Omental fat pad (tissue), 4 donors: Measurements from ENCODE around the gene CNOT3. TPM values are rescaled to one million over a fixed set of nuclear protein-coding genes. Genes with fewer than 3 reads are reported as not detected.

ENCODE experiments used
- ATAC-seq: fragments of 150-250 bp; one replicate; pipeline ENCODE4 v1.9.1; 2016; ENCODE audit warnings: mild to moderate bottlenecking, moderate library complexity; ENCODE audit not compliant: low FRiP score
- DNase-seq: peaks from one replicate; pipeline ENCODE4 v3.0.0-alpha.2; 2019; ENCODE audit warnings: low spot score
- total RNA-seq, 4 donors: library from RNA; depleted of rRNA; stranded (reverse); fragments of >200 nt; gene quantifications; one replicate each; pipeline ENCODE4 v1.1.0, GENCODE V29; 2016
- TF ChIP-seq, protein P1 (sequence below), 3 donors: fragments of 450-650 bp; IDR thresholded peaks; one replicate each; pipeline ENCODE4 v1.5.1; 2016 to 2017; ENCODE audit warnings: antibody characterized with exemption in 3 of 3, mild to moderate bottlenecking in 3 of 3, moderate library complexity in 2 of 3

Gene CNOT3
- total RNA-seq, 4 donors from 2014 or later: 13.4 to 24.4 (median 19.0) TPM

- no peak for ATAC-seq
- TF ChIP-seq, protein P1, sequence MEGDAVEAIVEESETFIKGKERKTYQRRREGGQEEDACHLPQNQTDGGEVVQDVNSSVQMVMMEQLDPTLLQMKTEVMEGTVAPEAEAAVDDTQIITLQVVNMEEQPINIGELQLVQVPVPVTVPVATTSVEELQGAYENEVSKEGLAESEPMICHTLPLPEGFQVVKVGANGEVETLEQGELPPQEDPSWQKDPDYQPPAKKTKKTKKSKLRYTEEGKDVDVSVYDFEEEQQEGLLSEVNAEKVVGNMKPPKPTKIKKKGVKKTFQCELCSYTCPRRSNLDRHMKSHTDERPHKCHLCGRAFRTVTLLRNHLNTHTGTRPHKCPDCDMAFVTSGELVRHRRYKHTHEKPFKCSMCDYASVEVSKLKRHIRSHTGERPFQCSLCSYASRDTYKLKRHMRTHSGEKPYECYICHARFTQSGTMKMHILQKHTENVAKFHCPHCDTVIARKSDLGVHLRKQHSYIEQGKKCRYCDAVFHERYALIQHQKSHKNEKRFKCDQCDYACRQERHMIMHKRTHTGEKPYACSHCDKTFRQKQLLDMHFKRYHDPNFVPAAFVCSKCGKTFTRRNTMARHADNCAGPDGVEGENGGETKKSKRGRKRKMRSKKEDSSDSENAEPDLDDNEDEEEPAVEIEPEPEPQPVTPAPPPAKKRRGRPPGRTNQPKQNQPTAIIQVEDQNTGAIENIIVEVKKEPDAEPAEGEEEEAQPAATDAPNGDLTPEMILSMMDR (IDR thresholded peaks at IDR 0.05): no peak
- no peak for DNase-seq
These were observed 4.7 kb downstream of the CNOT3 start for GRCh38 chr19:54142166-54142780.

DNA sequence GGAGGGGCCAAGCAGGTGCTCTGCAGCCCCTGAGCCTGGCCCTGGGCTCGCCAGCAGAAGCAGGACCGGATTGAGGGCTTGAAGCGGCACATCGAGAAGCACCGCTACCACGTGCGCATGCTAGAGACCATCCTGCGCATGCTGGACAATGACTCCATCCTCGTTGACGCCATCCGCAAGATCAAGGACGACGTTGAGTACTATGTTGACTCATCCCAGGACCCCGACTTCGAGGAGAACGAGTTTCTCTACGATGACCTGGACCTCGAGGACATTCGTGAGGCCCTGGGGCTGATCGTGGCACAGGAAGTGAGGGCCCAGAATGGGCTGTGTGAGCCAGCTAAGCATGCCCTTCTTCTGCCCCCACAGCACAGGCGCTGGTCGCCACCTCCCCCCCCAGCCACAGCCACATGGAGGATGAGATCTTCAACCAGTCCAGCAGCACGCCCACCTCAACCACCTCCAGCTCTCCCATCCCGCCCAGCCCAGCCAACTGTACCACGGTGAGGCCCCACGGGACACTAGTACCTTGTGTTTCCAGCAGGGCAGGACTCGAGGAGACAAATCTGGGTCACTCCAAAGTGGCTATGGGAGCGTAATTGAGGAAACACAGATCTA, 8.1 kb downstream of the CNOT3 start:
- DNase-seq: no peak
- ATAC-seq: peak; percentile 4
- TF ChIP-seq, protein P1 (IDR thresholded peaks at IDR 0.05): no peak

DNA sequence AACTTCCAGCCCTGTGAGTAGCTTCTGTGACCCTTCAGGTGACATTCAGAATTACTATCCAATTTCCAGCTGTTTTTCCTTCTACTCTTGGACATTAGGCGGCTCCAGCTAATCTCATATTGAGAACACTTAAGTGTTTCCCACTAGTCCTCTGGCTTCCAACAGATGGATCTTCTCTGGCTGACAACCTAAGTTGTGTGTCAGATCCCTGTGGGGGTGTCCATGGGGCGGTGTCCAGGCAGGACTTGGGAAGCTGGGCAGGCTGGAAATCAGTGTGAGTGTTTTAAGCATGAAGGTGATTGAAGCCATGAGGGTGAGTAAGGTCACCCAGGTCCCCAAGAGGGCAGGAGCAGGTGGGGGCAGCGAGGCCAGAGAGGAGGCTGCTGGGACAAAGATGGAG, 10.1 kb downstream of the CNOT3 start:
- DNase-seq: no peak
- ATAC-seq: no peak
- TF ChIP-seq, protein P1 (IDR thresholded peaks at IDR 0.05): no peak

- TF ChIP-seq, protein P1 (IDR thresholded peaks at IDR 0.05): no peak
- DNase-seq (no peak), ATAC-seq (no peak)
These were observed 10.6 kb downstream of the CNOT3 start for GRCh38 chr19:54148158-54148557.

- ATAC-seq: no peak
- TF ChIP-seq, protein P1 (IDR thresholded peaks at IDR 0.05): no peak
- no peak for DNase-seq
These were observed 11.7 kb downstream of the CNOT3 start for GRCh38 chr19:54149021-54149812.

DNA sequence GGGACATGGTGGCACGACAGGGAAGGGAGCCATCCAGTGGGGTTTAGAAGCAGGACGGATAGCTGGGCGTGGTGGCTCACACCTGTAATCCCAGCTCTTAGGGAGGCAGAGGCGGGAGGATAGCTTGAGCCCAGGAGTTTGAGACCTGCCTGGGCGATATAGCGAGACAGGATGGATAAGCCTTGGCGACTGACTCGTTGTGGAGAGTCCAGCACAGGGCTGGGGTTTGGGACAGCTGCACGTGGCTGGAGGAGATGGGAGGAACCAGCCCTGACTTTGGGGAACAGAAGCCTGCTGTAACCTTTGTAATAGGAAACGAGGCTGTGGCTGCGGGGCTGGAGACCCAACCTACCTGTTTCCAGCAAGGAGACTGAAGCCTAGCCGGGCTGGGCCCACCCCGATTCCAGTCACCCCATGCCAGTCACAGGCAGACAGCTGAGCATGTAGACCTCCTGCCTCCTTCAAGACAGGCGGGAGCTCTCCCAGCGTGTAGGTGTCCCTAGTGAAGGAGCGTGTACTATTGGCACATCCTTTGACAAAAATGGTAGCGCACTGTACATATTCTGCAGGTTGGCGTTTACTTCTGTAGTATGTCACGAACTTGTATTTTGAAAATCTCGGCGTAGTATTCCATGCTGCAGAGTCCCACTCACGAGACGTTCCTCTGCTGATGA, 13.9 kb downstream of the CNOT3 start:
- TF ChIP-seq, protein P1 (IDR thresholded peaks at IDR 0.05): no peak
- ATAC-seq: no peak
- DNase-seq: no peak
